Measurements from ENCODE around the gene SELENOT. TPM values are rescaled to one million over a fixed set of nuclear protein-coding genes. Genes with fewer than 3 reads are reported as not detected.
"Not testable (repeated sequence)": the region's sequence is repeated elsewhere in the genome, so short reads cannot be mapped to it uniquely, and the experiment has no call there.

The SELENOT gene
- total RNA-seq, 3 donors from 2014 or later (not counting 1 experiment from before 2014, with no cell fraction given) = 121 to 142 (median 133) TPM

GRCh38 chr3:150613709-150614480, 10.8 kb downstream of the SELENOT start:
- no peak overlapping the region for H3K4me3 ChIP-seq (ENCODE audit: low read length)
- Mint-ChIP-seq H3K4me3 (peak overlapping the region; percentile 13), H3K27me3 (ENCODE audit: low read depth in 2 of 2) (no peaks in the 10 kb centered on the region), H3K36me3 (no peaks in the 10 kb centered on the region), H3K27ac (peak overlapping the region; percentile 1 to 79), H3K4me1 (peaks cover 58 to 65% of the 10 kb centered on the region in 2 donors), H3K9me3 (no peaks in the 10 kb centered on the region)
- DNase-seq (no peak), ATAC-seq (no peak)
- TF ChIP-seq CTCF (IDR thresholded peaks at IDR 0.05) = no peak
- H3K27me3 ChIP-seq (ENCODE audit: control insufficient read depth, insufficient read depth, low read length) = no peaks in the 10 kb centered on the region
- H3K4me1 ChIP-seq (ENCODE audit: control insufficient read depth, insufficient read depth, low read length) = peaks cover 15% of the 10 kb centered on the region
- peaks cover 14% of the 10 kb centered on the region for H3K36me3 ChIP-seq (ENCODE audit: control insufficient read depth, insufficient read depth, low read length)
- no peaks in the 10 kb centered on the region for H3K9me3 ChIP-seq (ENCODE audit: control insufficient read depth, insufficient read depth, low read length)
- intact Hi-C loops (cut with micrococcal nuclease) = no loop called here
- WGBS (ENCODE audit: insufficient coverage) = 100% methylated on average over 1 of the region's 2 CpGs
- H3K27ac ChIP-seq (ENCODE audit: low read length) = no peak overlapping the region

- H3K36me3 Mint-ChIP-seq = no peaks in the 10 kb centered on the region
- H3K4me1 Mint-ChIP-seq = peaks cover 41 to 52% of the 10 kb centered on the region in 2 donors
- Histone ChIP-seq H3K4me3 (ENCODE audit: low read length) (no peak overlapping the region), H3K9me3 (ENCODE audit: control insufficient read depth, insufficient read depth, low read length) (no peaks in the 10 kb centered on the region), H3K27ac (ENCODE audit: low read length) (no peak overlapping the region), H3K27me3 (ENCODE audit: control insufficient read depth, insufficient read depth, low read length) (no peaks in the 10 kb centered on the region), H3K36me3 (ENCODE audit: control insufficient read depth, insufficient read depth, low read length) (peaks cover 15% of the 10 kb centered on the region), H3K4me1 (ENCODE audit: control insufficient read depth, insufficient read depth, low read length) (peaks cover 2% of the 10 kb centered on the region)
- peak overlapping the region; percentile 21 to 71 for H3K27ac Mint-ChIP-seq
- no peak for TF ChIP-seq CTCF (IDR thresholded peaks at IDR 0.05)
- 94% methylated on average over 2 of the region's 7 CpGs for WGBS (ENCODE audit: insufficient coverage)
- H3K27me3 Mint-ChIP-seq (ENCODE audit: low read depth in 2 of 2) = no peaks in the 10 kb centered on the region
- ATAC-seq (no peak), DNase-seq (no peak)
- H3K4me3 Mint-ChIP-seq = no peak overlapping the region
- intact Hi-C loops (cut with micrococcal nuclease) = no loop called here
- no peaks in the 10 kb centered on the region for H3K9me3 Mint-ChIP-seq
Measured at GRCh38 chr3:150620002-150620689, 17.0 kb downstream of the SELENOT start.

- H3K27ac ChIP-seq (ENCODE audit: low read length); H3K27me3 ChIP-seq (ENCODE audit: control insufficient read depth, insufficient read depth, low read length); H3K27me3 Mint-ChIP-seq (ENCODE audit: low read depth in 2 of 2); H3K4me3 ChIP-seq (ENCODE audit: low read length); ATAC-seq; H3K9me3 ChIP-seq (ENCODE audit: control insufficient read depth, insufficient read depth, low read length); DNase-seq; H3K9me3 Mint-ChIP-seq; intact Hi-C loops (cut with micrococcal nuclease); H3K36me3 Mint-ChIP-seq; H3K4me3 Mint-ChIP-seq; H3K4me1 ChIP-seq (ENCODE audit: control insufficient read depth, insufficient read depth, low read length): not testable (repeated sequence)
- H3K36me3 ChIP-seq (ENCODE audit: control insufficient read depth, insufficient read depth, low read length) = peaks cover 38% of the 10 kb centered on the region
- Mint-ChIP-seq H3K27ac (peak overlapping the region; percentile 1 to 44), H3K4me1 (peaks cover 36 to 48% of the 10 kb centered on the region in 2 donors)
Measured at GRCh38 chr3:150622955-150623354, 19.8 kb downstream of the SELENOT start.

- Histone ChIP-seq H3K4me1 (ENCODE audit: control insufficient read depth, insufficient read depth, low read length) (peaks cover 2% of the 10 kb centered on the region), H3K9me3 (ENCODE audit: control insufficient read depth, insufficient read depth, low read length) (no peaks in the 10 kb centered on the region), H3K36me3 (ENCODE audit: control insufficient read depth, insufficient read depth, low read length) (peaks cover 41% of the 10 kb centered on the region), H3K27ac (ENCODE audit: low read length) (no peak overlapping the region), H3K4me3 (ENCODE audit: low read length) (no peak overlapping the region), H3K27me3 (ENCODE audit: control insufficient read depth, insufficient read depth, low read length) (no peaks in the 10 kb centered on the region)
- no peak for ATAC-seq
- Mint-ChIP-seq H3K4me1 (peaks cover 36 to 48% of the 10 kb centered on the region in 2 donors), H3K36me3 (peaks cover 8% of the 10 kb centered on the region), H3K27me3 (ENCODE audit: low read depth in 2 of 2) (no peaks in the 10 kb centered on the region), H3K27ac (peak overlapping the region; percentile 1 to 44), H3K9me3 (no peaks in the 10 kb centered on the region), H3K4me3 (no peak overlapping the region)
- no peak for TF ChIP-seq CTCF (IDR thresholded peaks at IDR 0.05)
- DNase-seq = no peak
- intact Hi-C loops (cut with micrococcal nuclease) = no loop called here
- WGBS (ENCODE audit: insufficient coverage) = no CpG with 5 or more reads among the region's 1 CpG
Measured at GRCh38 chr3:150623945-150624344, 20.8 kb downstream of the SELENOT start.

All from natural killer cell (primary cell).